ENCODE results near the gene CD44. TPM values are rescaled to one million over a fixed set of nuclear protein-coding genes. Genes with fewer than 3 reads are reported as not detected.
A peak's percentile ranks its signal among the peaks of the same experiment; 100 is the strongest.

Gene CD44
- total RNA-seq, 1 donor from 2014 or later = 1,546 TPM

DNA sequence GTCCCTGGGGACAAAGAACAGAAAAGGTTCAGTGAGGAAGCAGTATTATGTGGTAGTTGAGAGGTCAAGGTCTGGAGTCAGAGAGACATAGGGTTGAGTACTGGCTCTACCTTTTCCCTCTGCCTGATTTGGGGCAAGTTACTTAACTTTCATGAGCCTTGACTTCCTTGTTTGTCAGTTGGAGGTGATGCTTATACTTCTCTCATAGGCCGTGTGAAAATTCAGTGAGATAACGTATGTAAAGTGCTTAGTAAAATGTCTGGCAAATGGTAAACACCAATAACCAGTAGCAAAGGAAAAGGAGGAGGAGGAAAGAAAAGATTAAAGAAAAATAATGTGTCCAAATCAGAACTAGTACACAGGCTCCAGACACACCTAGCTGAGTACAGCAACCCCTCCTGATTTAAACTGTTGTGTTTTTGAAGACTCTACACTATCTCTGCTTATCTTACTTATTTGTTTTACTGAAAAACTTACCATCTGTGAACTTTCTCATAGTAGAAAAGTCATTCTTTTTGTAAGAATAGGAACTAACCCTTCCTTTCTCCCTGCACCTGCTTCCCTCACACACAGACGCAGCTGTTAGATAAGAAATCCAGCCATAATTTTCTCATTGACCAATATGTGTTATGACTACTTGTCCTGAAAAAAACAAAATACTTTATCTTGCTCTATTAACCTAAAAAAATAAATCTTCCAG, 126.9 kb downstream of the CD44 start:
- intact Hi-C loops (cut with micrococcal nuclease) = no loop called here
- Mint-ChIP-seq H3K4me1 (peaks cover 13% of the 10 kb centered on the region), H3K9me3 (no peaks in the 10 kb centered on the region), H3K4me3 (no peak overlapping the region), H3K36me3 (ENCODE audit: low read depth) (no peaks in the 10 kb centered on the region), H3K27me3 (no peaks in the 10 kb centered on the region), H3K27ac (no peak overlapping the region)
- TF ChIP-seq, protein P1, sequence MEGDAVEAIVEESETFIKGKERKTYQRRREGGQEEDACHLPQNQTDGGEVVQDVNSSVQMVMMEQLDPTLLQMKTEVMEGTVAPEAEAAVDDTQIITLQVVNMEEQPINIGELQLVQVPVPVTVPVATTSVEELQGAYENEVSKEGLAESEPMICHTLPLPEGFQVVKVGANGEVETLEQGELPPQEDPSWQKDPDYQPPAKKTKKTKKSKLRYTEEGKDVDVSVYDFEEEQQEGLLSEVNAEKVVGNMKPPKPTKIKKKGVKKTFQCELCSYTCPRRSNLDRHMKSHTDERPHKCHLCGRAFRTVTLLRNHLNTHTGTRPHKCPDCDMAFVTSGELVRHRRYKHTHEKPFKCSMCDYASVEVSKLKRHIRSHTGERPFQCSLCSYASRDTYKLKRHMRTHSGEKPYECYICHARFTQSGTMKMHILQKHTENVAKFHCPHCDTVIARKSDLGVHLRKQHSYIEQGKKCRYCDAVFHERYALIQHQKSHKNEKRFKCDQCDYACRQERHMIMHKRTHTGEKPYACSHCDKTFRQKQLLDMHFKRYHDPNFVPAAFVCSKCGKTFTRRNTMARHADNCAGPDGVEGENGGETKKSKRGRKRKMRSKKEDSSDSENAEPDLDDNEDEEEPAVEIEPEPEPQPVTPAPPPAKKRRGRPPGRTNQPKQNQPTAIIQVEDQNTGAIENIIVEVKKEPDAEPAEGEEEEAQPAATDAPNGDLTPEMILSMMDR (IDR thresholded peaks at IDR 0.05) = no peak
- DNase-seq = no peak
- POLR2A ChIA-PET = no interaction called here
- CTCF ChIA-PET = interaction anchor here (1.0 kb wide), 1 partner anchor 126 kb away, joined by 4 read pairs; no protein-coding TSS in a partner anchor
- ATAC-seq (ENCODE audit: low read depth) = no peak

DNA sequence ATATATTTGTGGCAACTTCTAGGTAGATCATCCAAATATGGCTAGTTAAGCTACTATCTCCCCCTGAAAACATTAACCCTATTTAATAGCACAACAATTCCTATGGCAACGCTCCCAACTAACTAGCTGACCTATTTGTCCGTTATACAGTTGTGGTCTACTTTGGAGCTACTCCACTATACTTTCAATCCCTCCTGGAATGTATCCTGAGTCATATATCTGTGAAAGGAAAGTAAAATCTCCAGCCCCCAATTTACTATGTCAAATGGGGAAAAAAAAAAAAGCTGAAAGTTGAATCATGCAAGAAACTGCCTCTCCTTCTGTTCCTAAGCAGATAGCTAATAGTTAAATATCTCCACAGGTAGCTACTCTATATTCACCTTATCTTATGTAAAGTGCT, 128.5 kb downstream of the CD44 start:
- intact Hi-C loops (cut with micrococcal nuclease) = no loop called here
- Mint-ChIP-seq H3K9me3 (no peaks in the 10 kb centered on the region), H3K4me3 (no peak overlapping the region), H3K27me3 (no peaks in the 10 kb centered on the region), H3K36me3 (ENCODE audit: low read depth) (no peaks in the 10 kb centered on the region), H3K27ac (no peak overlapping the region), H3K4me1 (peaks cover 29% of the 10 kb centered on the region)
- CTCF ChIA-PET = interaction anchor here (1.5 kb wide), 1 partner anchor 121 kb away, joined by 5 read pairs; no protein-coding TSS in a partner anchor
- DNase-seq (no peak), ATAC-seq (ENCODE audit: low read depth) (no peak)
- TF ChIP-seq, protein P1 (IDR thresholded peaks at IDR 0.05) = no peak
- POLR2A ChIA-PET = no interaction called here

DNA sequence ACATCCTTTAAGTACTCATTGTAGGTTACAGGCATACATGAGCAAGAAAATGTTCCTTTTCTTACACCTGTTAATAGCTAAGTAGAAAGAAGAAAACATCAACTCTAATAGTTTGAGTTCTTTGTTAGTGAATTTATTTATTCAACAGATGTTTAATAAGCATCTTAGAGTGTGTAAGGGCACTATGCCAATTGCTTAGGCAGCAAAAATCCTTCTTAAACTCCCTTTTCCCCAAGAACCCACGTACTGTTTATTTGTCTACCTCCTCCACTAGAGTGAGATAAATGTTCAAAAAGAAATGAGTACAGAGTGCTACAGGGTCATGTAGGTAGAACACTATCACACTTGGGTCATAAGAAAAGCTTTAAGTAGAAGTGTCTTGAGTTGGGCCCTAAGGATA, 131.4 kb downstream of the CD44 start:
- H3K4me1 Mint-ChIP-seq = peaks cover 41% of the 10 kb centered on the region
- H3K27me3 Mint-ChIP-seq = no peaks in the 10 kb centered on the region
- no peak overlapping the region for H3K4me3 Mint-ChIP-seq
- no peak for ATAC-seq (ENCODE audit: low read depth)
- POLR2A ChIA-PET = no interaction called here
- no peaks in the 10 kb centered on the region for H3K9me3 Mint-ChIP-seq
- no peaks in the 10 kb centered on the region for H3K36me3 Mint-ChIP-seq (ENCODE audit: low read depth)
- CTCF ChIA-PET = no interaction called here
- TF ChIP-seq, protein P1 (IDR thresholded peaks at IDR 0.05) = no peak
- intact Hi-C loops (cut with micrococcal nuclease) = no loop called here
- no peak overlapping the region for H3K27ac Mint-ChIP-seq
- no peak for DNase-seq

DNA sequence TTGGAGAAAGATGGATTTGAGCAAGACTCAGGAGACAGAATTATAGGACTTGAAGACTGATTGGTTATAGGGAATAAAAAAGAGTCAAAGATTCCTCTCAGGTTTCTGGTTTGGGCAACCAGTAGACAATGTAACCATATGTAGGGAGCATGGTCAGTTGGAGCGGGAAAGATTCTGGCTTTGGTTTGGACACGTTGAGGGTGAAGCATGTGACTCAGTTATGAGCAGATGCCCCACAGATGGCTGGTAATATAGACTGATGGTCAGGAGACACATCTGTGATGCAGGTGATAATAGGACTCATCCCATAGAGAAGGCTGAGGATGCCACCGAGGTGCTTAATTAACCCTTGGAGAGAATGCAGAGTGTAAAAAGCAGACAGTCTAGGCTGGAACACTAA, 132.1 kb downstream of the CD44 start:
- CTCF ChIA-PET = no interaction called here
- peaks cover 35% of the 10 kb centered on the region for H3K4me1 Mint-ChIP-seq

DNA sequence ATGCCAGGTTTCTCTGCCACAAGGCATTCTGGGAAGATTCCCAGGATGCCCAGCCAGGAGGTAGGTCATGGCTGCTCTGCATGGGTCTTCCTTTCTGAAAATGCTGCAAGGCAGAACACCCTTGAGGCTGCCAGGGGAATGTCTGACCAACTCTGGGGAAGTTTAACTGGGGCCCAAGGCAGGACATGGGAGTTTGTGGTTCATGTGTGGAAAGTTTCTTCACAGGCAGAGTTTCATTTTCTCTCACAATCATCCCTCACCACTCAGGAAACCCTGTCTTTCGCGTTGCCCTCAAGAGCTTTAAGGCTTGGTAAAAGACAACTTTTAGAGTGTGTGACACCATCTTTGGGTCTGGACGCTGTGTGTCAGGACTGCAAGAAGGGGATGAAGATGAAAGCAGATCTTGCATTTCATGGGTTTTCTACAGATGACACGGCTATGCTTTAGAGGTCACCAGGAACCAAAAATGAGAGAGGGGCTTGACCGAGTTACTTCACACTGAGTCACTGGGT, 133.5 kb downstream of the CD44 start:
- peak; percentile 75 for ATAC-seq (ENCODE audit: low read depth)
- intact Hi-C loops (cut with micrococcal nuclease) = loop anchor here (2.0 kb wide), 1 partner anchor 40 kb away; no protein-coding TSS in a partner anchor
- H3K9me3 Mint-ChIP-seq = no peaks in the 10 kb centered on the region
- H3K4me3 Mint-ChIP-seq = peak overlapping the region; percentile 60
- CTCF ChIA-PET = no interaction called here
- peak overlapping the region; percentile 63 for H3K27ac Mint-ChIP-seq
- H3K27me3 Mint-ChIP-seq = no peaks in the 10 kb centered on the region
- POLR2A ChIA-PET = interaction anchor here (1.3 kb wide), 1 partner anchor 39 kb away, joined by 4 read pairs; no protein-coding TSS in a partner anchor
- H3K4me1 Mint-ChIP-seq = peaks cover 35% of the 10 kb centered on the region
- no peaks in the 10 kb centered on the region for H3K36me3 Mint-ChIP-seq (ENCODE audit: low read depth)
- TF ChIP-seq, protein P1 (IDR thresholded peaks at IDR 0.05) = no peak
- no peak for DNase-seq

More for the DNA sequence above, 132.1 kb downstream of the CD44 start:
- Mint-ChIP-seq H3K36me3 (ENCODE audit: low read depth) (no peaks in the 10 kb centered on the region), H3K27ac (no peak overlapping the region), H3K27me3 (no peaks in the 10 kb centered on the region), H3K4me3 (no peak overlapping the region), H3K9me3 (no peaks in the 10 kb centered on the region)
- DNase-seq = no peak
- ATAC-seq (ENCODE audit: low read depth) = no peak
- intact Hi-C loops (cut with micrococcal nuclease) = no loop called here
- TF ChIP-seq, protein P1 (IDR thresholded peaks at IDR 0.05) = no peak
- POLR2A ChIA-PET = no interaction called here
